Endothelial cell of umbilical vein (primary cell): ENCODE measurements around the gene BMERB1. TPM values are rescaled to one million over a fixed set of nuclear protein-coding genes. Genes with fewer than 3 reads are reported as not detected.

ENCODE experiments used
- BruUV-seq: library from RNA; stranded (reverse); fragments of 400-500 nt; replicated peaks from 2 replicates; lab custom pipeline; 2021; lab: Mats Ljungman, UMichigan
- CTCF ChIA-PET: fragments of 300-600, 350-600 bp; sonication (Branson Sonifier 250); formaldehyde crosslinking; loops from one replicate; lab custom pipeline; 2021; ENCODE audit warnings: antibody characterized with exemption, inconsistent platforms; lab: Charles Lee
- POLR2A ChIA-PET: fragments of 300-600, 350-600 bp; sonication (Branson Sonifier 250); formaldehyde crosslinking; loops from one replicate; lab custom pipeline; 2021; ENCODE audit warnings: antibody characterized with exemption, inconsistent platforms; lab: Charles Lee
- DNase-seq: peaks from one replicate; pipeline ENCODE4 v3.0.0-alpha.2; 2011; ENCODE audit warnings: low read depth, low spot score
- FAIRE-seq: peaks from 2 replicates; lab custom pipeline; 2011; peaks lifted over from hg19 to GRCh38; lab: Jason Lieb, UNC
- H2AFZ ChIP-seq: 2 replicates; pipeline ENCODE4 v1.6.0; 2012; ENCODE audit warnings: low read depth, low read length, control low read depth, inconsistent platforms
- H3K27ac ChIP-seq: 2 replicates; pipeline ENCODE4 v1.5.1; 2011; ENCODE audit warnings: low read depth, mild to moderate bottlenecking, control low read depth, low read length, moderate library complexity; ENCODE audit not compliant: insufficient read depth
- H3K27me3 ChIP-seq, 2 experiments: 2 replicates each; pipeline versions ENCODE4 v1.6.0 to v1.6.1; 2011; ENCODE audit warnings: low read length in 2 of 2, mixed read lengths in 1 of 2; ENCODE audit not compliant: control insufficient read depth in 2 of 2, insufficient read depth in 2 of 2
- H3K36me3 ChIP-seq, 2 experiments: 2 replicates in 1 of 2; 3 replicates in 1 of 2; pipeline ENCODE4 v1.5.1; 2011; ENCODE audit warnings: low read length in 2 of 2, mild to moderate bottlenecking in 1 of 2, moderate library complexity in 1 of 2; ENCODE audit not compliant: control insufficient read depth in 2 of 2, insufficient read depth in 2 of 2; ENCODE audit errors: extremely low read depth in 1 of 2
- H3K4me1 ChIP-seq: 3 replicates; pipeline ENCODE4 v1.5.1; 2011; ENCODE audit warnings: mild to moderate bottlenecking, low read length; ENCODE audit not compliant: control insufficient read depth, insufficient read depth; ENCODE audit errors: extremely low read depth
- H3K4me2 ChIP-seq: 2 replicates; pipeline ENCODE4 v1.6.1; 2011; ENCODE audit warnings: low read length, control low read depth, mixed read lengths; ENCODE audit not compliant: insufficient read depth
- H3K4me3 ChIP-seq, 3 experiments: fragments of 200-600 bp in 1 of 3; sonication (generic), shearing (Covaris generic) in 1 of 3; replicated peaks in 1 of 3; 2 replicates each; pipeline ENCODE4 v1.5.1; 2011 to 2016; ENCODE audit warnings: control low read depth in 3 of 3, low read length in 3 of 3, mild to moderate bottlenecking in 2 of 3, inconsistent platforms in 1 of 3, low read depth in 1 of 3, moderate library complexity in 1 of 3; ENCODE audit not compliant: insufficient read depth in 1 of 3
- H3K79me2 ChIP-seq: 2 replicates; pipeline ENCODE4 v1.6.0; 2012; ENCODE audit warnings: low read length, inconsistent platforms; ENCODE audit not compliant: control insufficient read depth, insufficient read depth
- H3K9ac ChIP-seq: replicated peaks from 2 replicates; pipeline ENCODE3; 2011; ENCODE audit warnings: low read length, control low read depth; ENCODE audit not compliant: insufficient read depth; ENCODE audit errors: extremely low read depth
- H3K9me1 ChIP-seq: replicated peaks from 3 replicates; pipeline ENCODE4 v1.6.0; 2011; ENCODE audit warnings: mild to moderate bottlenecking, low read length; ENCODE audit not compliant: control insufficient read depth, insufficient read depth; ENCODE audit errors: extremely low read depth
- H3K9me3 ChIP-seq: replicated peaks from 2 replicates; pipeline ENCODE4 v1.5.1; 2012; ENCODE audit warnings: low read length, inconsistent platforms; ENCODE audit not compliant: control insufficient read depth, insufficient read depth
- H4K20me1 ChIP-seq: replicated peaks from 2 replicates; pipeline ENCODE3; 2011; ENCODE audit warnings: mild to moderate bottlenecking, low read length; ENCODE audit not compliant: control insufficient read depth, insufficient read depth; ENCODE audit errors: extremely low read depth
- EZH2 ChIP-seq: IDR thresholded peaks from 2 replicates; pipeline ENCODE4 v1.6.1; 2012; ENCODE audit warnings: borderline replicate concordance, low read depth, mild to moderate bottlenecking, moderate library complexity, low read length, inconsistent platforms; ENCODE audit not compliant: severe bottlenecking
- FOS ChIP-seq: IDR thresholded peaks from 2 replicates; pipeline ENCODE4 v1.6.1; 2011; ENCODE audit warnings: mild to moderate bottlenecking, low read length, moderate library complexity, borderline replicate concordance; ENCODE audit not compliant: insufficient read depth
- GATA2 ChIP-seq: IDR thresholded peaks from 2 replicates; pipeline ENCODE4 v1.7.0; 2011; ENCODE audit warnings: low read depth, mild to moderate bottlenecking, moderate library complexity, mixed read lengths, low read length; ENCODE audit not compliant: insufficient read length, insufficient read depth
- JUN ChIP-seq: IDR thresholded peaks from 2 replicates; pipeline ENCODE4 v1.6.1; 2011; ENCODE audit warnings: borderline replicate concordance, low read depth; ENCODE audit not compliant: insufficient read length, insufficient read depth
- MYC ChIP-seq: IDR thresholded peaks from one replicate; pipeline ENCODE4 v1.6.1; 2011; ENCODE audit warnings: mild to moderate bottlenecking, low read depth, low read length
- POLR2A ChIP-seq: IDR thresholded peaks from 2 replicates; pipeline ENCODE4 v1.6.1; 2012; ENCODE audit warnings: low read depth, mild to moderate bottlenecking, control low read depth, low read length
- POLR2AphosphoS5 ChIP-seq: IDR thresholded peaks from 2 replicates; pipeline ENCODE4 v1.6.1; 2012; ENCODE audit warnings: low read depth, mild to moderate bottlenecking, control low read depth, low read length, moderate library complexity; ENCODE audit not compliant: insufficient read depth
- dilution Hi-C: fragments of 300-500 bp; cut with MboI; formaldehyde crosslinking; loops from one replicate; pipeline ENCODE4 v1.15.0; 2019; ENCODE audit warnings: low sequenced_read_pairs; ENCODE audit not compliant: extremely low pct_ligation_motif_present
- intact Hi-C: fragments of 100-400 bp; cut with micrococcal nuclease; formaldehyde crosslinking; loops from one replicate; pipeline ENCODE4 v1.10.0; 2022
- polyA plus RNA-seq, 4 experiments: library from polyadenylated mRNA; depleted of rRNA in 3 of 4; stranded (reverse) in 3 of 4; unstranded in 1 of 4; fragments of >200 nt; gene quantifications; 2 replicates each; pipeline versions ENCODE4 v1.2.1 to v1.2.3, GENCODE V29; 2011 to 2012; ENCODE audit warnings: missing spikeins in 1 of 4
- total RNA-seq: library from RNA; stranded (reverse); gene quantifications from 2 replicates; pipeline ENCODE4 v1.2.3, GENCODE V29; 2021
- TF ChIP-seq, protein P1 (sequence below), 2 donors: IDR thresholded peaks; 1 replicate in 1 of 2; 2 replicates in 1 of 2; pipeline ENCODE4 v1.5.1; 2011; ENCODE audit warnings: low read length in 2 of 2, mild to moderate bottlenecking in 2 of 2, moderate library complexity in 2 of 2, control low read depth in 1 of 2, inconsistent platforms in 1 of 2, low read depth in 1 of 2; ENCODE audit not compliant: insufficient read depth in 1 of 2; ENCODE audit errors: extremely low read depth in 1 of 2
- TF ChIP-seq, protein P2 (sequence below): IDR thresholded peaks from 2 replicates; pipeline ENCODE4 v1.6.1; 2011; ENCODE audit not compliant: insufficient read depth, insufficient read length

BMERB1 gene
- total and polyA plus RNA-seq, 2 donors (not counting 3 experiments of a cell fraction or from before 2014, with no cell fraction given): 14.1 to 17.4 TPM

DNA sequence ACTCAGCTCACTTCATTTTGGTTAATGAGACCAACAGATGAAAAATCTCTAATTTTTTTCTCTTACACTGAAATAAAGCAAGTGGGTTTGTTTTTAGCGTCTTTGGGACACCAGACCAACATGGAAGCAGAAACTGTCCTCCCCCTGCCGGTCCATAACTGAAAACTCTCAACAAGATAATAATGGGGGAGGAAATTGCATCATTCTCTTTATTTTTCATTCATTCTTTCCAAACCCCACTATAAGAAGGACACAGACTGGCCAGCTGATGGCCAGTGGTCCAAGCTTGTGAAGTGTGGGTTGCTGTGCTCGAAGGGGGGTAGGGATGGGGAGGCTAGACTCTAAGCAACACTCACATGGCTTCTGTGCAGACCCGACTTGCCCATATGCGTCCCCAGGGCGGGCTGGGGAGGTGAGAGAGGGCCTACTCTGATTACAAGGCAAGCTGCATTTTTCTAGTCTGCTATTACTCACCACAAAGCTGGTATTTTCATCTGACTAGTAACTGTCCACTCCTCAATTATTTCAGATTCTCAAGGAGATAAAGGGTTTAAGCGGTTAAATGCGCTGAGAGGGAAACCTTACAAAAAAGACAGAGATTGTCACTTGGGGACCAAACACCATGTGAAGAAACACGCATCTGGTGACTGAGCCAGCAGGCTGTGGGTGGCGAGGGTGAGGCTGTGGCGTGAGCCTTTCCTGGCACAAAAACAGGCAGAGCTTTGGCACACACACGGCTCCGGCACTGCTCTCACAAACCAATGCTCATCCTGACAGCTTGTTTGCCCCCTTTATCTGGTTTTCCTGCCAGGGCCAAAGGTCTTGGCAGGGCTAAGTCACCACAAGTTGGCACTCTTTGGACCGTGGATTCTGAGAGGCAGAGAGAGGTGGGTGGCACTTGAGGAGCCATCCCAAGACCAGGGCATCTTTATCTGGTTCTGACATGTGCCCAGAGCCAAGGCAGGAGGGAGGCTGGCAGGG, 170.4 kb downstream of the BMERB1 start:
- Histone ChIP-seq H3K4me2 (no peak overlapping the region), H3K9me1 (no peaks in the 10 kb centered on the region), H3K27me3 (no peaks in the 10 kb centered on the region), H3K79me2 (no peaks in the 10 kb centered on the region), H3K27ac (no peak overlapping the region), H3K4me1 (no peaks in the 10 kb centered on the region), H4K20me1 (no peaks in the 10 kb centered on the region), H3K4me3 (no peak overlapping the region), H3K36me3 (peaks cover 10 to 42% of the 10 kb centered on the region in 2 experiments), H3K9me3 (no peaks in the 10 kb centered on the region), H3K9ac (no peak overlapping the region), H2AFZ (no peak overlapping the region)
- intact Hi-C loops (no loop called here), dilution Hi-C loops (no loop called here)
- no peak for DNase-seq
- no TSS peak for BruUV-seq
- FAIRE-seq: no peak
- POLR2A ChIA-PET: no interaction called here
- TF ChIP-seq POLR2A: no peak
- no peak for TF ChIP-seq EZH2
- no peak for TF ChIP-seq FOS
- TF ChIP-seq MYC: no peak
- TF ChIP-seq, protein P1, sequence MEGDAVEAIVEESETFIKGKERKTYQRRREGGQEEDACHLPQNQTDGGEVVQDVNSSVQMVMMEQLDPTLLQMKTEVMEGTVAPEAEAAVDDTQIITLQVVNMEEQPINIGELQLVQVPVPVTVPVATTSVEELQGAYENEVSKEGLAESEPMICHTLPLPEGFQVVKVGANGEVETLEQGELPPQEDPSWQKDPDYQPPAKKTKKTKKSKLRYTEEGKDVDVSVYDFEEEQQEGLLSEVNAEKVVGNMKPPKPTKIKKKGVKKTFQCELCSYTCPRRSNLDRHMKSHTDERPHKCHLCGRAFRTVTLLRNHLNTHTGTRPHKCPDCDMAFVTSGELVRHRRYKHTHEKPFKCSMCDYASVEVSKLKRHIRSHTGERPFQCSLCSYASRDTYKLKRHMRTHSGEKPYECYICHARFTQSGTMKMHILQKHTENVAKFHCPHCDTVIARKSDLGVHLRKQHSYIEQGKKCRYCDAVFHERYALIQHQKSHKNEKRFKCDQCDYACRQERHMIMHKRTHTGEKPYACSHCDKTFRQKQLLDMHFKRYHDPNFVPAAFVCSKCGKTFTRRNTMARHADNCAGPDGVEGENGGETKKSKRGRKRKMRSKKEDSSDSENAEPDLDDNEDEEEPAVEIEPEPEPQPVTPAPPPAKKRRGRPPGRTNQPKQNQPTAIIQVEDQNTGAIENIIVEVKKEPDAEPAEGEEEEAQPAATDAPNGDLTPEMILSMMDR (IDR thresholded peaks at IDR 0.05; ENCODE audit: extremely low read depth in 1 of 2, insufficient read depth in 1 of 2, low read depth in 1 of 2, low read length in 2 of 2): no peak
- TF ChIP-seq GATA2: no peak
- no peak for TF ChIP-seq POLR2AphosphoS5
- TF ChIP-seq, protein P2, sequence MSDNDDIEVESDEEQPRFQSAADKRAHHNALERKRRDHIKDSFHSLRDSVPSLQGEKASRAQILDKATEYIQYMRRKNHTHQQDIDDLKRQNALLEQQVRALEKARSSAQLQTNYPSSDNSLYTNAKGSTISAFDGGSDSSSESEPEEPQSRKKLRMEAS: no peak
- TF ChIP-seq JUN: no peak
- CTCF ChIA-PET: interaction anchor here (1.5 to 3.7 kb wide), 2 partner anchors 8 to 177 kb away, joined by 3 to 11 read pairs; no protein-coding TSS in a partner anchor
